HepG2 (cell line): ENCODE data around the gene PRAMEF7.
"Not testable (repeated sequence)": the region's sequence is repeated elsewhere in the genome, so short reads cannot be mapped to it uniquely, and the experiment has no call there.

Experiments used
- ZNF629 ChIP-seq: sonication (generic); formaldehyde crosslinking; conservative IDR thresholded peaks from 2 replicates; pipeline ENCODE4 v1.5.0; 2020; ENCODE audit warnings: missing genetic modification reagents
- TF ChIP-seq, protein P1 (sequence below): IDR thresholded peaks from 2 replicates; pipeline ENCODE4 v1.6.1; 2012; ENCODE audit warnings: inconsistent platforms

DNA sequence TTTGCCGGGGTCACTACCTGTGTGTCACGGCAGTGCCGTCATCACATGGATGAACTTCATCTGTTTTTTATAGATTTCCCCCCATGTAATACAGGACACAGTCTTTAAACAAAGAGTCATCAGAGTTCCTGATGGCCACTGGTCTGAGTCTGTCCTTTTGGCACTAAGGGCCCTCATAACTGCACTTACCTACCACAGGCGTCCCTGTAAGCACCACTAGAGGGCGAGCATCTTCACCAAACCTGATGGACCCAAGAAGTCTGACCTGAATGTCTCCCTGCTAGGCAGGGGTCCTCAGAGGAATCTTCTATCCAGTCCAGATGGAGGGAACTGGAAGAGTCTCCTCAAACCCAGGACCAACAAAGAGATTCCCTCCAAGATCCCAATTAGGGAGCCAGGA lies 8.0 kb downstream of the PRAMEF7 start:
- TF ChIP-seq ZNF629 (CRISPR knock-in tag) = not testable (repeated sequence)
- TF ChIP-seq, protein P1, sequence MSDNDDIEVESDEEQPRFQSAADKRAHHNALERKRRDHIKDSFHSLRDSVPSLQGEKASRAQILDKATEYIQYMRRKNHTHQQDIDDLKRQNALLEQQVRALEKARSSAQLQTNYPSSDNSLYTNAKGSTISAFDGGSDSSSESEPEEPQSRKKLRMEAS = not testable (repeated sequence)
